Loucy (cell line): ENCODE data around the gene MRPL22.
"Not testable (repeated sequence)": the region's sequence is repeated elsewhere in the genome, so short reads cannot be mapped to it uniquely, and the experiment has no call there.

Experiments used
- H2AFZ ChIP-seq: fragments of 200-600 bp; sonication (generic); 2 replicates; pipeline ENCODE4 v1.6.0; 2016; ENCODE audit warnings: antibody characterized with exemption, mild to moderate bottlenecking, low read length, moderate library complexity
- H3F3A ChIP-seq: fragments of 200-600 bp; 2 replicates; pipeline ENCODE4 v1.6.0; 2016; ENCODE audit warnings: antibody characterized with exemption, low read depth, mild to moderate bottlenecking
- H3K27me3 ChIP-seq: fragments of 200-600 bp; sonication (generic); 2 replicates; pipeline ENCODE4 v1.6.1; 2014; ENCODE audit warnings: low read length, mild to moderate bottlenecking; ENCODE audit not compliant: insufficient read depth, poor library complexity, severe bottlenecking
- H3K36me3 ChIP-seq: fragments of 200-600 bp; sonication (generic); 2 replicates; pipeline ENCODE4 v1.6.1; 2016; ENCODE audit warnings: low read length; ENCODE audit not compliant: insufficient read depth
- H3K4me1 ChIP-seq: fragments of 200-600 bp; sonication (generic); 2 replicates; pipeline ENCODE4 v1.5.1; 2014; ENCODE audit warnings: low read length, mild to moderate bottlenecking; ENCODE audit not compliant: insufficient read depth, poor library complexity, severe bottlenecking
- H3K4me2 ChIP-seq: fragments of 200-600 bp; sonication (generic); 2 replicates; pipeline ENCODE4 v1.6.0; 2014; ENCODE audit warnings: antibody characterized with exemption, low read length, low read depth, mild to moderate bottlenecking; ENCODE audit not compliant: poor library complexity, severe bottlenecking
- H3K4me3 ChIP-seq: fragments of 200-600 bp; sonication (generic); 2 replicates; pipeline ENCODE4 v1.5.1; 2014; ENCODE audit warnings: low read length, mild to moderate bottlenecking, mixed read lengths; ENCODE audit not compliant: poor library complexity, severe bottlenecking
- H3K79me2 ChIP-seq: fragments of 200-600 bp; sonication (generic); 2 replicates; pipeline ENCODE4 v1.6.1; 2014; ENCODE audit warnings: low read length; ENCODE audit not compliant: insufficient read depth
- H3K9ac ChIP-seq: fragments of 200-600 bp; sonication (generic); 2 replicates; pipeline ENCODE4 v1.6.0; 2014; ENCODE audit warnings: mild to moderate bottlenecking, low read depth, low read length, moderate library complexity; ENCODE audit not compliant: poor library complexity, severe bottlenecking
- H3K9me2 ChIP-seq: fragments of 200-600 bp; sonication (generic); replicated peaks from 2 replicates; pipeline ENCODE4 v1.6.1; 2016; ENCODE audit warnings: low read depth, low read length, mixed read lengths
- H3K9me3 ChIP-seq: fragments of 200-600 bp; sonication (generic); 2 replicates; pipeline ENCODE4 v1.6.1; 2014; ENCODE audit warnings: mild to moderate bottlenecking, antibody characterized with exemption, low read length, low read depth; ENCODE audit not compliant: insufficient read depth
- H4K20me1 ChIP-seq: fragments of 200-600 bp; sonication (generic); 2 replicates; pipeline ENCODE4 v1.6.0; 2014; ENCODE audit warnings: antibody characterized with exemption, low read length, mild to moderate bottlenecking; ENCODE audit not compliant: insufficient read depth, poor library complexity, severe bottlenecking
- CTCF ChIP-seq: fragments of 200-600 bp; sonication (generic); conservative IDR thresholded peaks from 2 replicates; pipeline ENCODE4 v1.5.1; 2014; ENCODE audit warnings: mild to moderate bottlenecking, antibody characterized with exemption, low read length
- EZH2phosphoT487 ChIP-seq: fragments of 200-600 bp; IDR thresholded peaks from 2 replicates; pipeline ENCODE4 v1.6.1; 2018; ENCODE audit warnings: antibody characterized with exemption, mild to moderate bottlenecking, moderate library complexity, borderline replicate concordance

MRPL22 gene

GRCh38 chr5:154970759-154971158 lies 29.9 kb downstream of the MRPL22 start:
- Histone ChIP-seq H3K4me2 (no peak overlapping the region), H3K4me1 (no peaks in the 10 kb centered on the region), H4K20me1 (no peaks in the 10 kb centered on the region), H3F3A (no peaks in the 10 kb centered on the region), H2AFZ (no peak overlapping the region), H3K79me2 (no peaks in the 10 kb centered on the region), H3K27me3 (no peaks in the 10 kb centered on the region), H3K9ac (no peak overlapping the region), H3K9me2 (no peaks in the 10 kb centered on the region), H3K9me3 (no peaks in the 10 kb centered on the region), H3K36me3 (peaks cover 20% of the 10 kb centered on the region; the same call in 1 of the 2 replicates), H3K4me3 (no peak overlapping the region)
- TF ChIP-seq CTCF (no peak), EZH2phosphoT487 (no peak)

GRCh38 chr5:154971501-154971900 lies 30.6 kb downstream of the MRPL22 start:
- H3K4me1 ChIP-seq: no peaks in the 10 kb centered on the region
- no peak for TF ChIP-seq CTCF
- no peak for TF ChIP-seq EZH2phosphoT487
- H2AFZ ChIP-seq: no peak overlapping the region
- H3K36me3 ChIP-seq: peaks cover 15% of the 10 kb centered on the region; the same call in 1 of the 2 replicates
- H3K9me2 ChIP-seq: no peaks in the 10 kb centered on the region
- no peaks in the 10 kb centered on the region for H3K79me2 ChIP-seq
- H3K4me2 ChIP-seq: no peak overlapping the region
- no peak overlapping the region for H3K9ac ChIP-seq
- H3K9me3 ChIP-seq: no peaks in the 10 kb centered on the region
- no peaks in the 10 kb centered on the region for H4K20me1 ChIP-seq
- H3K27me3 ChIP-seq: no peaks in the 10 kb centered on the region
- H3K4me3 ChIP-seq: no peak overlapping the region
- no peaks in the 10 kb centered on the region for H3F3A ChIP-seq

- Histone ChIP-seq H4K20me1 (no peaks in the 10 kb centered on the region), H3F3A (no peaks in the 10 kb centered on the region), H2AFZ (no peak overlapping the region), H3K36me3 (peaks cover 6% of the 10 kb centered on the region; the same call in 1 of the 2 replicates), H3K9me2 (no peaks in the 10 kb centered on the region), H3K79me2 (no peaks in the 10 kb centered on the region), H3K4me2 (no peak overlapping the region), H3K27me3 (no peaks in the 10 kb centered on the region), H3K9me3 (no peaks in the 10 kb centered on the region), H3K4me3 (no peak overlapping the region), H3K4me1 (no peaks in the 10 kb centered on the region), H3K9ac (no peak overlapping the region)
- TF ChIP-seq CTCF: peak; percentile 64
- TF ChIP-seq EZH2phosphoT487: no peak
Observed at GRCh38 chr5:154972476-154973080, 31.7 kb downstream of the MRPL22 start.

- H4K20me1 ChIP-seq, H3K4me2 ChIP-seq, H2AFZ ChIP-seq, H3K36me3 ChIP-seq, H3K9ac ChIP-seq, H3K9me2 ChIP-seq, H3F3A ChIP-seq, H3K79me2 ChIP-seq, H3K9me3 ChIP-seq, H3K27me3 ChIP-seq, H3K4me3 ChIP-seq, H3K4me1 ChIP-seq: not testable (repeated sequence)
Observed at GRCh38 chr5:154976082-154976481, 35.2 kb downstream of the MRPL22 start.
